Keratinocyte (primary cell): ENCODE results near the gene TCERG1. TPM values are rescaled to one million over a fixed set of nuclear protein-coding genes. Genes with fewer than 3 reads are reported as not detected.

ENCODE experiments used
- DNase-seq: peaks from one replicate; pipeline ENCODE4 v3.0.0-alpha.2; 2011; ENCODE audit warnings: low read depth, missing footprints, low spot score
- FAIRE-seq: peaks from 2 replicates; lab custom pipeline; 2011; peaks lifted over from hg19 to GRCh38; lab: Jason Lieb, UNC
- H2AFZ ChIP-seq: 2 replicates; pipeline ENCODE4 v1.6.0; 2012; ENCODE audit warnings: low read length, control low read depth, inconsistent platforms; ENCODE audit not compliant: control insufficient read depth
- H3K27ac ChIP-seq: 2 replicates; pipeline ENCODE4 v1.5.1; 2011; ENCODE audit warnings: low read length; ENCODE audit not compliant: control insufficient read depth, insufficient read depth
- H3K27me3 ChIP-seq: 3 replicates; pipeline ENCODE4 v1.6.0; 2011; ENCODE audit warnings: low read length; ENCODE audit not compliant: control insufficient read depth, insufficient read depth; ENCODE audit errors: extremely low read depth
- H3K36me3 ChIP-seq, 2 experiments: 2 replicates in 1 of 2; 3 replicates in 1 of 2; pipeline ENCODE4 v1.5.1; 2011; ENCODE audit warnings: low read length in 2 of 2, mild to moderate bottlenecking in 1 of 2; ENCODE audit not compliant: control insufficient read depth in 2 of 2, insufficient read depth in 2 of 2; ENCODE audit errors: extremely low read depth in 1 of 2
- H3K4me1 ChIP-seq: 3 replicates; pipeline ENCODE4 v1.5.1; 2011; ENCODE audit warnings: low read length; ENCODE audit not compliant: control insufficient read depth, insufficient read depth; ENCODE audit errors: extremely low read depth
- H3K4me2 ChIP-seq: 3 replicates; pipeline ENCODE4 v1.6.0; 2011; ENCODE audit warnings: low read depth, low read length; ENCODE audit not compliant: control insufficient read depth, insufficient read depth; ENCODE audit errors: extremely low read depth
- H3K4me3 ChIP-seq, 3 experiments: fragments of 200-600 bp in 1 of 3; sonication (generic) in 1 of 3; 2 replicates in 2 of 3; 3 replicates in 1 of 3; pipeline ENCODE4 v1.5.1; 2011 to 2016; ENCODE audit warnings: low read length in 3 of 3, mild to moderate bottlenecking in 3 of 3, control low read depth in 2 of 3, inconsistent platforms in 1 of 3, low read depth in 1 of 3, mixed read lengths in 1 of 3, mixed run types in 1 of 3, moderate library complexity in 1 of 3; ENCODE audit not compliant: control insufficient read depth in 2 of 3, insufficient read depth in 2 of 3; ENCODE audit errors: extremely low read depth in 1 of 3
- H3K79me2 ChIP-seq: 2 replicates; pipeline ENCODE4 v1.6.0; 2012; ENCODE audit warnings: low read length; ENCODE audit not compliant: control insufficient read depth, insufficient read depth
- H3K9ac ChIP-seq: 3 replicates; pipeline ENCODE4 v1.6.0; 2011; ENCODE audit warnings: low read length; ENCODE audit not compliant: control insufficient read depth, insufficient read depth; ENCODE audit errors: extremely low read depth
- H3K9me1 ChIP-seq: 3 replicates; pipeline ENCODE4 v1.6.0; 2011; ENCODE audit warnings: low read length; ENCODE audit not compliant: control insufficient read depth, insufficient read depth; ENCODE audit errors: extremely low read depth
- H3K9me3 ChIP-seq: 2 replicates; pipeline ENCODE4 v1.5.1; 2012; ENCODE audit warnings: low read depth, low read length; ENCODE audit not compliant: control insufficient read depth
- H4K20me1 ChIP-seq: 3 replicates; pipeline ENCODE4 v1.6.0; 2011; ENCODE audit warnings: low read length; ENCODE audit not compliant: control insufficient read depth, insufficient read depth; ENCODE audit errors: extremely low read depth
- CTCF ChIP-seq, 3 experiments: IDR thresholded peaks in 1 of 3; conservative IDR thresholded peaks in 1 of 3; optimal IDR thresholded peaks in 1 of 3; 2 replicates in 2 of 3; 3 replicates in 1 of 3; pipeline versions ENCODE3 to v1.5.1; 2011; ENCODE audit warnings: low read length in 3 of 3, mild to moderate bottlenecking in 3 of 3, moderate library complexity in 2 of 3, control low read depth in 1 of 3, inconsistent platforms in 1 of 3; ENCODE audit not compliant: insufficient read depth in 2 of 3; ENCODE audit errors: extremely low read depth in 1 of 3
- EZH2 ChIP-seq: IDR thresholded peaks from one replicate; pipeline ENCODE4 v1.6.1; 2012; ENCODE audit warnings: inconsistent platforms, mild to moderate bottlenecking, low read length, moderate library complexity
- dilution Hi-C: fragments of 300-500 bp; cut with MboI; formaldehyde crosslinking; loops from one replicate; pipeline ENCODE4 v1.7.0; 2020; ENCODE audit warnings: low sequenced_read_pairs; ENCODE audit not compliant: extremely low pct_ligation_motif_present
- polyA plus RNA-seq, 5 experiments: library from polyadenylated mRNA; depleted of rRNA in 3 of 5; stranded (reverse) in 3 of 5; stranded (forward) in 1 of 5; unstranded in 1 of 5; fragments of >200 nt; gene quantifications; 1 replicate in 1 of 5; 2 replicates in 3 of 5; 3 replicates in 1 of 5; pipeline versions ENCODE4 v1.2.1 to v1.2.3, GENCODE V29; 2011 to 2012; ENCODE audit warnings: missing spikeins in 2 of 5, low read depth in 1 of 5, low replicate concordance in 1 of 5

TCERG1 gene
- polyA plus RNA-seq, 1 donor (not counting 4 experiments of a cell fraction or from before 2014, with no cell fraction given), result 71.6 TPM

- H3K79me2 ChIP-seq, result peaks cover 56% of the 10 kb centered on the region
- peaks cover 12 to 22% of the 10 kb centered on the region in 2 experiments for H3K36me3 ChIP-seq
- H3K9ac ChIP-seq, result no peak overlapping the region
- no peaks in the 10 kb centered on the region for H3K9me3 ChIP-seq
- no peak overlapping the region for H3K4me2 ChIP-seq
- no peaks in the 10 kb centered on the region for H3K27me3 ChIP-seq
- dilution Hi-C loops, result no loop called here
- no peak for FAIRE-seq
- H3K9me1 ChIP-seq, result no peaks in the 10 kb centered on the region
- H2AFZ ChIP-seq, result no peak overlapping the region
- no peaks in the 10 kb centered on the region for H4K20me1 ChIP-seq
- peaks cover 4% of the 10 kb centered on the region for H3K4me1 ChIP-seq
- DNase-seq, result no peak
- no peak overlapping the region for H3K4me3 ChIP-seq
- TF ChIP-seq CTCF (optimal IDR thresholded peaks at IDR 0.05 in 1 of 3, IDR thresholded peaks at IDR 0.05 in 1 of 3, conservative IDR thresholded peaks at IDR 0.05 in 1 of 3; ENCODE audit: extremely low read depth in 1 of 3, insufficient read depth in 2 of 3, low read length in 3 of 3) (peak in 2 of 3 experiments; percentile 19 to 30), EZH2 (no peak)
- H3K27ac ChIP-seq, result no peak overlapping the region
Measured at GRCh38 chr5:146466521-146467349, 19.6 kb downstream of the TCERG1 start.

GRCh38 chr5:146467760-146468159, 20.6 kb downstream of the TCERG1 start:
- Histone ChIP-seq H3K4me2 (no peak overlapping the region), H3K27me3 (no peaks in the 10 kb centered on the region), H3K4me3 (no peak overlapping the region), H3K9ac (no peak overlapping the region), H3K36me3 (peaks cover 15 to 28% of the 10 kb centered on the region in 2 experiments), H3K27ac (no peak overlapping the region), H4K20me1 (no peaks in the 10 kb centered on the region), H3K79me2 (peaks cover 47% of the 10 kb centered on the region), H3K4me1 (peaks cover 4% of the 10 kb centered on the region), H3K9me3 (no peaks in the 10 kb centered on the region), H3K9me1 (no peaks in the 10 kb centered on the region), H2AFZ (no peak overlapping the region)
- DNase-seq, result no peak
- no peak for FAIRE-seq
- dilution Hi-C loops, result no loop called here
- no peak for TF ChIP-seq EZH2
- no peak for TF ChIP-seq CTCF (optimal IDR thresholded peaks at IDR 0.05 in 1 of 3, IDR thresholded peaks at IDR 0.05 in 1 of 3, conservative IDR thresholded peaks at IDR 0.05 in 1 of 3; ENCODE audit: extremely low read depth in 1 of 3, insufficient read depth in 2 of 3, low read length in 3 of 3)
